GM21390 (cell line): Measurements from ENCODE around the gene CAV3.
A peak's percentile ranks its signal among the peaks of the same experiment; 100 is the strongest.
"Not testable (repeated sequence)": the region's sequence is repeated elsewhere in the genome, so short reads cannot be mapped to it uniquely, and the experiment has no call there.

Experiments used
- ATAC-seq: cut with Tn5 transposase; IDR thresholded peaks from one replicate; pipeline ENCODE4 v1.9.1; 2021; ENCODE audit not compliant: unreplicated experiment

Gene CAV3

DNA sequence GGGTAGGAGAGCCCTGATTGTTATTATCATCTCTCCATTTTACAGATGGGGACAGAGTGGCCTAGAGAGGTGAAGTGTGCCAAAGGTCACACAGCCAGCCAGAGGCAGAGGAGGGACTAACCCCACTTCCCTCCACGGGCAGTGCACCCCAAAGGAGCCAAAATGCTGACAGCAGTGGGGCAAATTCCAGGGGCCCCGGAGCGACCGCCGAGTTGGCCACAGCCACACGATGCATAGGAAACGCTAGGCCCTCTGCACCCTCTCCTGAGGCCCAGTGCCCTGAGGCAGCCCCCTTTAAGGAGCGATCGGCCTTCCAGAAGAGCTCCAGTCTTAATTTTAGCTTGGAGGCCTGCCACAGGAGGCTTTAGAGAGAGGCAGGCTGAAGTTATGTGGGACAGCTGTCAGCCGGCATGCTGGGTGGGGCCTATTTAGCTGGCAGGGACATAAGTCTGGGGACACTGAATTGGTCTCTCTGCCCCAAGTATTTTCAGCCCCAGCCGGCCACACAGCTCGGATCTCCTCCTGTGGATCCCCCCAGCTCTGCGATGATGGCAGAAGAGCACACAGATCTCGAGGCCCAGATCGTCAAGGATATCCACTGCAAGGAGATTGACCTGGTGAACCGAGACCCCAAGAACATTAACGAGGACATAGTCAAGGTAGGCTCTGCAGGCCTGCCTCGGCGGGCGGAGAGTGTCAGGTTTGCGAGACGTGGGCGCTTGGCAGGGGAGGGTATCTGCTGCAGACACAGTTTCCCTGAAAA lies at the start of gene CAV3:
TSS of gene CAV3 (plus strand) at position 471 of the 763 bp plus-strand sequence. CDS start at position 546, 75 bp downstream.
- ATAC-seq = no peak

DNA sequence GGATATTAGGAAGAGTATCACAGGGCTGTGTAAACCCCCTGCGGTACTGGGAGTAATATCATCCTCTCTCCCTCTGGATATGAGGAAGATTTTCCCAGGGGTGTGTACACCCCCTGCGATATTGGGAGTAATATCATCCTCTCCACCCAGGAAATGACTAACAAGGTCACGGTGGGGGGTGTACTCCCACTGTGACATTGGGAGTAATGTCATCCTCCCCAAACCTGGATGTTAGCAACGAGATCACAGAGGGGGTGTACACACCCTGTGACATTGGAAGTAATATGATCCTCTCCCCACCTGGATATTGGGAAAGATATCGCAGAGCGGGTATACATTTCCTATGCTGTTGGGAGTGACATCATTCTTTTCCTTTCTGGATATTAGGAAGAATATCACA lies 48.6 kb upstream of the CAV3 start:
- not testable (repeated sequence) for ATAC-seq

DNA sequence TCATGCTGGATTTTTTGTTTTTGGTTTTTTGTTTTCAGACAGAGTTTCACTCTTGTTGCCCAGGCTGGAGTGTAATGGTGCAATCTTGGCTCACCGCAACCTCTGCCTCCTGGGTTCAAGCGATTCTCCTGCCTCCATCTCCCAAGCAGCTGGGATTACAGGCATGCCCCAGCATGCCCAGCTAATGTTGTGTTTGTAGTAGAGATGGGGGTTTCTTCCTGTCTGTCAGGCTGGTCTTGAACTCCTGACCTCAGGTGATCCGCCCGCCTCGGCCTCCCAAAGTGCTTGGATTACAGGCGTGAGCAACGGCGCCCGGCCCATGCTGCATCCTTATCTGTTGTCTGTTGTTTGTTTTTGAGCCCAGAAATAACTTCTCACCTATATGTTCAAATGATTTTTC lies 42.3 kb upstream of the CAV3 start:
- ATAC-seq = not testable (repeated sequence)

DNA sequence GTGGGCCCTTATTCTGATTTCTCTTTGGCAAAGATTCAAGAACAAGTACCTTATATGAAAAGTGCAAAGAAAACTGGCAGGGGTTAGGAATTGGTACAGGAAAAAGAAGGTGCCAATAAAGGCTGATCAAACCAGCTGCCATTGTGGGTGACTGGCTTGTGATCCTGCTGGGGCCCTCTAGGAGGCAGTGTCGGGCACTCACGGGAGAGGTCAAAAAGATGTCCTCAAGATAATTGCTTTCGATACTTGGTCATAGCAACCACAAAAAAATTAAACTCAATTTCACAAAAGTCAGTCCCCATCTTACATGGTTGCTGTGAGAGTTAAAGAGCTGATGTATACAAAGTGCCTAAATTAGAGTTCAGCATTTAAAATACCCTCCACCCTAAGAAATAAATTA lies 31.0 kb upstream of the CAV3 start:
- no peak for ATAC-seq

DNA sequence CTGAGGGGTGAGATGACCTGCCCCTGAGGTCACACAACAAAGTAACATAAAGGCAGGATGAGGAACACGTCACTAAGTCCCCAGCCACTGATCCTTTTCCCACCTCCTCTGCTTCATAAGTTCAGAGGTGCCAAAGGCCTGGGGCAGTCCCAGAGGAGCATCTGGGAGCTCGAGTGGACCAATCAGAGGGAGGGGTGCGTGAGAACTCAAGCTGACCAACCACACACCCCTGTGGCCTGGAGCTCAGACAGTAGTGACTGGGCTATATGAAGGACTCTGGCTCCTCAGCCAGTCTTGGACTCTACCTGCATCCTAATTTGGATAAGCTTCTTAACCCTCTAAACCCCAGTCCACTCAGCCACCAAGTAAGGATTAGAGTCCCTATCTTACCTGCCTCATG lies 28.0 kb upstream of the CAV3 start:
- no peak for ATAC-seq

DNA sequence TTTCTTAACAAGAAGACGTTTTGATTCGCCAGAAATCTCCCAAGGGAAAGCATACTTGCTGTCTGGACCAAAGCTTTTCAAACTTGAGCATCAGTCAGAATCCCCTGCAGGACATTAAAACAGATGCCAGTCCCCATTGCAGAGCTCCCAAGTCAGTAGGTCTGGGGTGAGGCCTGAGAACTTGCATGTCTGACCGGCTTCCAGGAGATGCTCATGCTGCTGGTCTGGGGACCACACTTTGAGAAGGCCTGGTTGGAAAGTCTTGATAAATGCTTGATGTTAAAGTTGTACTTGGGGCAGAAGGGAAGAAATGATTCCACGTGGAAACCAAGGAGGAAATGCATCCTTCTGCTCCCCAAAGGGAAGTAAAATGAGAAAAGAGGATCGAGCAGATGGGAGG lies 24.3 kb upstream of the CAV3 start:
- ATAC-seq = no peak

DNA sequence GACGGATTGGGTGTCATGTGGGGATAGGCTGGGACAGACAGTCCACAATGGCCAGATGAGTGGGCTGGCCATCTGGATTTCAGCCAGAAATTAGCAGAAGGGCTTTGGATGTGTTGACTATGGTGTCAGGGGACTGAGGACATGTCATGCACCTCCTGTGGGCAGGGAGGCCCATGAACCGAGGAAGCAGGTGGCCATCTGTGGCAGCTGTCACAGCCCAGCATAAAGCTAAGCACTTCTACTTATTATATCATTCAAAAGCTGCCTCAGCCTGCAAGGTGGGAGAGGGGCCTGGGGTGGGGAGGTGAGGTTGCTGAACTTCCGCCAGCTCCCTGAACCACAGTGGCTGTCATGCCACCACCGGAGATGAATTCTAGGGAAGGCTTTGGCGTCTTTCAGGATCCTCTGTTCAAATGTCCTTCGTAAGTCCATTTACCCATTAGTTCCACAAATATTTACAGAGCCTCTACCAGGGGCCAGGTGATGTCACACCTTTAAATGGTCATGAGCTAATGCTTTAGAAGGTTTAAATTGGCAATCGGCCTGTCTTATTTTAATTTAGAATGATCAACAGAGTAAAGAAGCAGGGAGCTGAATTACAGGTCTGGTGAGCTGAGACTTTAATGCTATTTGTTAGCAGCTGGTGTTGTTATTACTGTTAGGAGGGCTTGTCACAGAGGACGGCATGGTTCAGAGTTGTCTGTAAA lies 23.6 kb upstream of the CAV3 start:
- ATAC-seq = no peak

DNA sequence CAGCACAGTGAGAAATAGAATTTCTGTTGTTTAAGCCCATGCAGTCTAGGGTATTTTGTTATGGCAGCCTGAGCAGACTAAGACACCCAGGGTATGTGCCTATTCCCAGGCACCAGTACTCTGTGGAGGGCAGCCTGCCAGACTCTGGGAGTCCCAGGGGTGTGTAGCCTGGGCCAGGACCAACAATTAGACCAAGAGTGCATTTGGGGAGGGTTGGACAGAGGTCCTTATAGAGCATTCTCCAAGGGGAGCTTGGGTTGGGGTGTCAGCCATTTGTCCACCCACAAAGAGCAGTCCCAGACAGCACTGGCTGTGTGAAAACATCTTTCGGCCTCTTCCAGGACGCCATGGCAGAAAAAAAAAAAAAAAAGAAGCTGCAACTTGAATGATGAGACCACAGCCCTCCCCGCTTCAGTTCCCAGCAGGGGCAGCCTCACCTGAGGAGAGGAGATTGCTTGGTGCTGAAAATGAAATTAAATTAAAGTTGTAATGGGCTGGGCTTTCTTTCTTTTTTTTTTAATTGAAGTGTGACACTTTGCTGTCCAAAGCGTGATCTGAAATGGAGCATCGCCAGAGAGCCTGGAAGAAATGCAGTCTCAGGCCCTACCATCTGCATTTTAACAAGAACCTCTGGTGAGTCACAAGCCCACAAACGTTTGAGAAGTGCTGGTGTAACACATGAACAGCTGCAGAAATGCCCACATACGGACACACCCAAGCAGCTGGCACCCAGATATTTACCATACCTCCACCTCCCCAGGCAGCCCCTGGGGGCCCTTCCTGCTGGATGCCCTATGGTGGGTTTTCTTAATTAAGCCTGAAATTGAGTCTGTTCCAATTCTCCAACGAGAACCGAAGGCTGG lies 21.3 kb upstream of the CAV3 start:
- no peak for ATAC-seq

DNA sequence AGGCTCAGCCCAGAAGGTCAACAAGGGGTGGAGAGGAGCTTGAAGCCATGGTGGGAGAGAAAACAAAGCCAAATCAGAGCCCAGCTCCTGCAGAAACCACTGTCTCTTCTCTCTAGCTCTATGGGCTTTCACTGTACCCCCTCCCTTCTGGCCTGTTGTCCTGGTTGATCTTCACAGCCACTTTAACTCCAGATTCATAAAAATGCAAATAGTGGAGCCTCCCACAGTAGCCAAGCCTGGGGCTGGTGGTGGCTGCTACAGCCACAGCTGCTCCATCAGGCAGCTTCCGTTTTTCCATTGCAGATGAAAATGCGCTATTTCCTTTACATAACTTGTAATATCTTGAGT lies 20.7 kb upstream of the CAV3 start:
- ATAC-seq = no peak

DNA sequence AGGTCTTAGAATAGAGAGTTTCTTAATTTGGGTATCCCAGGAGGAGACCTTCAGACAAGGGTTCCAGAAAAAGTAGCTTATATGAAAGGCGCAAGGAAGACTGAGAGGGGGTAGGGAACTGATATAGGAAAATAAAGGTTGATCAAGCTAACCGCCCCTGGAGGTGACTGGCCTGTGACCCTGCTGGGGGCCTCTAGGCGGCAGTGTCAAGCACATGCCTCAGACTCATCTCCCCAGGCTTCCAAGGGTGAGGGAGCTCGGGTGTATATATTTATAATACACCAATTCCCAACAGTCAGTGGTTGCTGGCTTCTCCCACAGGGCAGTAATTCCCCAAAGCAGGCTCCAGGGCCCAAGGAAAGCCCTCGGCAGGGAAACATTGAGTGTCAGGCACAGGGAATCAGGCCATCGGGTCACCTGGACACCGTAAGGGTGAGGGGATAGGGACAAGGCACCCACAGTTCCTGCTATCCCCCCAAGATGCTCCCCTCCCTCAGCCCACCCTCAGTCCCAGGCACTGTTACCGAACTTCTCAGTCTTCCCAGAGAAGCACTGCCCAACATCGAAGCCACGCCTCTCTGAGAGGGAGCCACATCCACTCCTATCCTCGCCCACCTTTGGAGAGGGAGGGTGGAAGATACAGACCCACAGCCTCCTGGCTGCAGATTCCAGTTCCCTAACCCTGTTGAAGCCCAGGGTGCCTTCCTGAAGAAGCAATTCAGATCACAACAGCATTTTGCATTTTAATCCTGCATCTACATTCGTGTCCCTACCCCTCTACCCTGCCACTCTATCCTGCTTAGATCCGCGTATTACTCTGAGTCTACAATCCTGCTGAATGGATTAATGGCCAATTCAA lies 19.5 kb upstream of the CAV3 start:
- peak; percentile 57 for ATAC-seq

DNA sequence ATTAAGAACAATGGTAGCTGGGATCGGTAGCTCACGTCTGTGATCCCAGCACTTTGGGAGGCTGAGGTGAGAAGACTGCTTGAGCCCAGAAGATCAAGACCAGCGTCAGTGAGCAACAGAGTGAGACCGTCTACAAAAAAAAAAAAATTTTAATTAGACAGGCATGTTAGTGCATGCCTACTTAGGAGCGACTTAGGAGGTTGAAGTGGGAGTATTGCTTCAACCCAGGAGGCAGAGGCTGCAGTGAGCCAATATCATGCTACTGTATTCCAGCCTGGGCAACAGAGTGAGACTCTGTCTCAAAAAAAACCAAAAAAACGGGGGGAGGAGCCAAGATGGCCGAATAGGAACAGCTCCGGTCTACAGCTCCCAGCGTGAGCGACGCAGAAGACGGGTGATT lies 17.8 kb upstream of the CAV3 start:
- ATAC-seq = not testable (repeated sequence)

DNA sequence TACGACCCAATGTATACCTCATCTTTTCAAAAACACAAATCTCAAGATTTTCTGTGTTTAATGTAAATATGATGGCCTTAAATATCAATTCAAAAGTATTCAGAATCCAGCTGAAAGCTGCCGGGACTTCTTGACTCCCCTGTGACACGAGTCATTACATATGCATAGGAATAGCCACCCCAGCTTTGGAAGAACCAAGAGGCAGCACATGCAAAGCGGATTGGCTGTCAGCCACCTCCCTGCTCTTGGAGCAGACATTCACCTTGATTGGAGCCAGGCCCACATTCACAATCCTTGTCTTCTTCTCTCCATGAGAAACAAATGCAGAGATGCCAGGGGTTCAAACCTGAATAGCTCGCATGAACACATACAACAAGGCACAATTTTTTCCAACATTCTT lies 10.8 kb upstream of the CAV3 start:
- no peak for ATAC-seq

DNA sequence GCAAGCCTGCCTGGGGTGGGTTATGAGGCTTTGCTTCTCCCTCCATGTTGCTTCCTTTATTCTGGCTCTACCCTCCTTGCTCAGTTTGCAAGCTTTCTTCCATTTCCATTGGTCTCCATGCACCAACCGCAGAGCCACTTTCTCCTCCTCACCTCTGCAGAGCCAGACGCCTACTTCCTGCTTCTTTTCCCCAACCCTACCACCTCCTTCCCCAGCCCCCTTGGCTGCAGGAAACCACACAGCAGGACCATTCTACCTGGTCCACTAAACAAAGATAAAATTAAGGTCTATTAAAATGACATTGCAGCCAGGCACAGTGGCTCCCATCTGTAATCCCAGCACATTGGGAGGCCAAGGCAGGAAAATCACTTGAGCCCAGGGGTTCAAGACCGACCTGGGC lies 10.0 kb upstream of the CAV3 start:
- no peak for ATAC-seq

DNA sequence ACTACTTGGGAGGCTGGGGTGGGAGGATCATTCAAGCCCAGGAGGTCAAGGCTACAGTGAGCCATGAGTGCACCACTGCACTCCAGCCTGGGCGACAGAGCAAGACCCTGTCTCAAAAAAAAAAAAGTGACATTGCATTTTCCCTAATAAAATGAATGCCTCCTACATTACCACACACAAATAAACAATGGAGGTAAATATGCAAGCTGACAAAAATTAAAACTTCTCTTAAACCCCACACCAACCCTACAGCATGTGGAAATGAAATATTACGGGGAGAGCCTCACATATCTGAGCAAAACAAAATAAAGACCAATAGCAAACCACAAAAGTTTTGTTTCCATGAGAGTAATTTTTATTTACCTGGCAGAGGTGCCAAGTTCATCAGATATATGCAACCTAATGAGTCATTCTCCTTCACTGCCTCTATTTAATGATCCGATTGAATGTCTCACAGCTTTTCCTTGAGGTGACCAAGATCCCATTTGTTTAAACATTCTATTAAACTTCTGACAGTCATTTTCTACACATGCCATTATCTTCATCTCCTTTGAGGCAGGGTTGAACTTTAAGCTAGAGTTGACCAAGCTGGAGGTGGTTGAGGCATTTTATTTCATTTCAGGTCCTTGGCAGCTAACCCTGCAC lies 9.4 kb upstream of the CAV3 start:
- no peak for ATAC-seq

DNA sequence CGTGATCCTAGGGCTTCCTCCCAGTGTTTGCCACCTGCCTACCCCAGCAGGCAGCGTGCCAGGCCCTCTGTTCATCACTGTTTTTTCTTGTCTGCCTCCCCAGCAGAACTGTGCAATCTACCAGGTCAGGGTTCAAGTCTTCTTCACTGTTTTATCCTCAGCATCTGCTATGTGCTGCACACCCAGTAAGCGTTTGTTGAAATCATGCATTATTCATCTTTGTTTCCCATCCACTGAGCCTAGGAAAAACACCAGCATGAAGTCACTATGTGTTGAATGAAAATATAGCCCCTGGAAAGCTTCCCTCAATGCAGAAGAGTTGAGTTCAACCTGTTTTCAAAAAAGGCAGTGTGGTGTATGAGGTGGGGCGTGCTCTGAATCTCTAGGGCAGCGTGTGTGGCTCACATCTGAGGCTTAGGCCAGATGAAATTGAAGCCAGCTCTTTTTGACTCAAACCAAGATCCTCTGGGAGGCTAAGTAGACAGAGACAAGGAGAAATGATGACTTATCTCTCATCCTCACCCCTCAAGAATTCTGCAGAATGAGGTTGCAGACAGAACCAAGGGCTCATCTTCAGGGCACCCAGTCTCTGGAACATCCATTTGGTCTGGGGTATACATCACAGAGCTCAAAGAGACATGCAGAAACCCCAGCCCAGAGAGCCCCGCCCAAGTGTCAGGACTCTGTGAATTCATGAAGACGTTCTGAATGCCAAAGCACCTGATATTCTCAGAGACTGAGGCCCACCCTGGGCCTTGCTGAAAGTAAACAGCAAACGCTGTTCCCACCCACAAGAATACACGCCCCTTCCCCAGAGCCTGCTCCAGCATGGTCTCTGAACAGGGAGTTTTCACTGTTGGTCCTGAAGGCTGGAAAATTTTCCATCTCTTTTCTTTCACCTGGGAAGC lies 5.7 kb upstream of the CAV3 start:
- ATAC-seq = no peak

DNA sequence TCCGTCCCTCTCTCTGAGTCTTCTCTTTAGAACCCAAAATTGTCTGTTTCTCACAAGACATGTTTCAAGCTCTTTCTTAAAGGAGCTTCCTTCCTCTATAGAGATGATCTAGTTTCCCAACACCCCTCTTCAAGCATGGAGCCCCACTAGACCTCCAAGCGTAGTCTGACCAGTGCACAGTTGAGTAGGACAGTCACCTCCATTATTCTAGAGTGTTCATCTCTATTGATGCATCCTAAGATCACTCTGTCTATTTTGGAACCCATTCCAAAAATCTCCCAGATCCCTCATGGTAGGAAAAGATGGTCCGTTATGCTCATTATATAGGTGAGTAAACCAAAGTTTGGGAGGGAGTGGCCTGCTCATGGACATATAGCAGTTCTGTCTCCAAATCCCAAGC lies 4.1 kb upstream of the CAV3 start:
- no peak for ATAC-seq

DNA sequence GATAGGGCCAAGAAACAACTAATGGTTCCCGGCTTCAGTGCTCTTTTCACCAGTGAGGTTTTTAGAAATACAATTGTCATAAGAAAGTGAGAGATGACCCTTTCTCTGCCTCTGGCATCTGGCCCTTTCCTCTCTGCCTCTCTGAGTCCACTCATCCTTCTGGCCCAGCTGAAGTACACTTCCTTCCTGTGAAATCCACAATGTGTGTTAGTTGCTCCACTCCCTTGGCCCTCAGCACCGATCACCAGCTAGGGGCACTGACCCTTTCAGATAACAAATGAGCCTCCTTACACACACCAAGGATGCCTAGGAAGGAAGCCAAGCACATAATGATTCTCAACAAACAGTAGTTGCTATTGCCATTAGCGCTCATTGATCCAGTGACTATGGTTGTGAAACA lies 2.9 kb upstream of the CAV3 start:
- ATAC-seq = no peak

DNA sequence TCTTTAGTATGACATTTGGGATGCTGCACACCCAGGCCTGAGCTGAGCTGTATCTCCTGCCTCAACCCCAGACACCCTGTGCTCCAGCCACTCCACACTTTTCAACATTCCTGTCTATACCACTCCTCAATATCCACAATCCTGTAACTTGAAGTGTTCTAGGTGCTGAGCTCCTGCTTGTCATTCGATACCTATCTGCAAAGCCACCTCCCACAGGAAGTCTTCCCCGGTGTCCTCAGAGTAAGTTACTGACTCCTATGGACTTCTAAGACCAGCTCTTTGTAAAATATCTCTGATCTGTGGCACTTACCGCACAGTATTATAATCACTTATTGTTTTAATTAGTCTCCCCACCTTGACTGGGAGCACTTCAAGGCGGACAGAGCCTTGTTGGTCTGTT lies 1.2 kb upstream of the CAV3 start:
- no peak for ATAC-seq

DNA sequence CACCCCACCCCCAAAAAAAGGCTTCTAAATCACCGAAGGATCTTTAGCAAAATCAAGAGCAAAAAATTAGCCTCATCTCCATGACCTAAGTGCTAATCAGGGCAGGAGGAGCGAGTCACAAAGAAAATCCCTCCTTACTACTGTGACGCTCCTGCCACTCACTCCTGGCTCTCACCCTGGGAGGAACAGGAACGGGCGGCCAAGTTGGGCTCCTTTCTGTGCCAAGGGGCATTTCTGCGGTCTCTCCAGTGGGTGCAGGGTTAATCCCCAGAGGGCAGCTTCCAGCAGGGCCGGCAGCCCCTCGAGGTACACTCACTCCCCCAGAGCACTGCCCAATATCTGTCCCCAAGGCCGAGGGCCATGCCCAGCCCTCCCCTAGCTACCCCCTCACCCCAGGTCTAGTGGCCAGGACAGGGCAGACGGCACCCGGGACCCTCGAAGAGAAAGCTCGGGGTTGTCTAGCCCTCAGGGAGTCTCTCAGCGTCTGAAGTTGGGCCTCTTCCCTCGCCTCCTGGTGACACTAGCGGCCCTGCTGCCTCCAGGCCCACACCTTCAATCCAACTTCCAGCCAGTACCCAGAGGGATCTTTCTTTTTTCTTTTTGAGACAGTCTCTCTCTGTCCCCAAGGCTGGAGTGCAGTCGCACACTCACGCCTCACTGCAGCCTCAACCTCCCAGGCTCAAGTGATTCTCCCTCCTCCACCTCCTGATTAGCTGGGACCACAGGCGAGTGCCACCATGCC lies 706 bp downstream of the CAV3 start:
- ATAC-seq = no peak
